ENCODE data around the gene ARFGAP1. TPM values are rescaled to one million over a fixed set of nuclear protein-coding genes. Genes with fewer than 3 reads are reported as not detected.
A peak's percentile ranks its signal among the peaks of the same experiment; 100 is the strongest.

Gene ARFGAP1
- total RNA-seq, 1 donor from 2014 or later = 67.0 TPM

GRCh38 chr20:63322146-63322932 is 49.7 kb downstream of the ARFGAP1 start:
- no peaks in the 10 kb centered on the region for H3K36me3 ChIP-seq
- ATAC-seq = no peak
- TF ChIP-seq CTCF (IDR thresholded peaks at IDR 0.05) = no peak
- intact Hi-C loops (cut with DNase I) = no loop called here
- DNase-seq = peak; percentile 61
- peaks cover 10% of the 10 kb centered on the region for H3K27me3 ChIP-seq
- H3K4me1 ChIP-seq = peaks cover 5% of the 10 kb centered on the region
- no peak overlapping the region for H3K4me3 ChIP-seq
- no peaks in the 10 kb centered on the region for H3K9me3 ChIP-seq
- no peak overlapping the region for H3K27ac ChIP-seq

- Histone ChIP-seq H3K9me3 (no peaks in the 10 kb centered on the region), H3K27ac (no peak overlapping the region), H3K4me1 (peaks cover 5% of the 10 kb centered on the region), H3K36me3 (no peaks in the 10 kb centered on the region), H3K4me3 (no peak overlapping the region), H3K27me3 (peaks cover 10% of the 10 kb centered on the region)
- DNase-seq = no peak
- intact Hi-C loops (cut with DNase I) = no loop called here
- TF ChIP-seq CTCF (IDR thresholded peaks at IDR 0.05) = no peak
- ATAC-seq = no peak
Observed at GRCh38 chr20:63322933-63323273, 50.3 kb downstream of the ARFGAP1 start.

GRCh38 chr20:63323357-63323981 is 50.9 kb downstream of the ARFGAP1 start:
- DNase-seq (peak; percentile 29), ATAC-seq (no peak)
- no peak overlapping the region for H3K27ac ChIP-seq
- TF ChIP-seq CTCF (IDR thresholded peaks at IDR 0.05) = no peak
- intact Hi-C loops (cut with DNase I) = no loop called here
- no peaks in the 10 kb centered on the region for H3K9me3 ChIP-seq
- H3K4me1 ChIP-seq = peaks cover 5% of the 10 kb centered on the region
- H3K4me3 ChIP-seq = no peak overlapping the region
- no peaks in the 10 kb centered on the region for H3K36me3 ChIP-seq
- peaks cover 10% of the 10 kb centered on the region for H3K27me3 ChIP-seq

GRCh38 chr20:63325021-63325471 is 52.4 kb downstream of the ARFGAP1 start:
- no peak for TF ChIP-seq CTCF (IDR thresholded peaks at IDR 0.05)
- intact Hi-C loops (cut with DNase I) = no loop called here
- Histone ChIP-seq H3K9me3 (no peaks in the 10 kb centered on the region), H3K36me3 (no peaks in the 10 kb centered on the region), H3K4me3 (no peak overlapping the region), H3K27me3 (peaks cover 12% of the 10 kb centered on the region), H3K4me1 (peaks cover 5% of the 10 kb centered on the region), H3K27ac (no peak overlapping the region)
- no peak for ATAC-seq
- DNase-seq = peak; percentile 29

GRCh38 chr20:63325554-63326313 is 53.1 kb downstream of the ARFGAP1 start:
- no peak overlapping the region for H3K27ac ChIP-seq
- TF ChIP-seq CTCF (IDR thresholded peaks at IDR 0.05) = no peak
- intact Hi-C loops (cut with DNase I) = no loop called here
- peaks cover under 1% of the 10 kb centered on the region for H3K4me1 ChIP-seq
- H3K4me3 ChIP-seq = no peak overlapping the region
- H3K9me3 ChIP-seq = no peaks in the 10 kb centered on the region
- no peak for ATAC-seq
- peak; percentile 47 for DNase-seq
- H3K36me3 ChIP-seq = no peaks in the 10 kb centered on the region
- H3K27me3 ChIP-seq = peaks cover 12% of the 10 kb centered on the region
